ENCODE data around the gene CFAP100. TPM values are rescaled to one million over a fixed set of nuclear protein-coding genes. Genes with fewer than 3 reads are reported as not detected.

The CFAP100 gene
- total RNA-seq, 1 experiment from 2014 or later: not detected

DNA sequence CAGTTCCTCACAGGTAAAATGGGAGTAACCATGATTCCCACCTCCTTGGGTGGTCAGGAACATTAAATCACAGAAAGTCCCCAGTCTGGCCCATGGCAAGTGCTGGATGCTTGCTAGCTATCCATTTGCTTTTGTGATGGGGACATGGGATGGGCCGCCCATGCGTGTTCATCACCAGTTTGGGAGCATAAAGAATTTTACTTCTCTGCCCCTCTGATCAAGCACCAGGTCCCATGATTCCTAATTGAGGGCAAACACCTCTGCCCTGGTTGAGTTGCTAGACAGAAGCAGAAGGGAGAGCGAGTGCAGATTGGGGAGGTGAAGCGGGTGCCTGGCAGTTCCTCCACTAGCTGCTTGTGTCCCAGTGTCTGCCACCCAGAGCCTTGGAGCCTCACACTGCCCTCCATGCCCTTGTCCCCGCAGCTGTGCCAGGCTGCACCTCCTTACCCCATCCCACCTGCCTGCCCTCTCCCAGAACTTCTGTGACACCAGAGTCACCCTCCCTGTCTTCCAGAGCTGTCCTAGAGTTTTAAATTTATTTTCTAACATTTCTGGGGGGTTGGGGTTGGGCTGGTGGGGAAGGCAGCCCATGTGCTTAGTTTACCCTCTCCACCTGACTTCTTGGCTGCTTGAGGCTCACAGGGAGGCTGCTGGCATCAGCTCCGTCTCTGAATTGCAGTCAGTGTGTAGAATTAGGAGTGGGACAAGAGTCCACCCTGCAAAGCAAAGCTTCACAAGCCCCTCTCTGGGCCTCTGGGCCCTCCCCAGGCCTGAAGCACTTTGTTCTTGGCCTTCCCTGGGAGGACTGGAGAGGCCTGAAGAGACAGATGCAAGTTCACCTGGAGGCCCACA lies 18.4 kb downstream of the CFAP100 start (continued):
- no peak for TF ChIP-seq EGR1 (IDR thresholded peaks at IDR 0.05; ENCODE audit: low read depth)
- no peak for TF ChIP-seq CBX3 (IDR thresholded peaks at IDR 0.05; ENCODE audit: low read depth)
- no peak for TF ChIP-seq RAD21 (IDR thresholded peaks at IDR 0.05; ENCODE audit: low read depth)
- no peak for TF ChIP-seq FOSL1 (IDR thresholded peaks at IDR 0.05; ENCODE audit: low read depth)
- TF ChIP-seq, protein P1, sequence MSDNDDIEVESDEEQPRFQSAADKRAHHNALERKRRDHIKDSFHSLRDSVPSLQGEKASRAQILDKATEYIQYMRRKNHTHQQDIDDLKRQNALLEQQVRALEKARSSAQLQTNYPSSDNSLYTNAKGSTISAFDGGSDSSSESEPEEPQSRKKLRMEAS (IDR thresholded peaks at IDR 0.05): no peak
- TF ChIP-seq EZH2phosphoT487 (IDR thresholded peaks at IDR 0.05; ENCODE audit: borderline replicate concordance): no peak

DNA sequence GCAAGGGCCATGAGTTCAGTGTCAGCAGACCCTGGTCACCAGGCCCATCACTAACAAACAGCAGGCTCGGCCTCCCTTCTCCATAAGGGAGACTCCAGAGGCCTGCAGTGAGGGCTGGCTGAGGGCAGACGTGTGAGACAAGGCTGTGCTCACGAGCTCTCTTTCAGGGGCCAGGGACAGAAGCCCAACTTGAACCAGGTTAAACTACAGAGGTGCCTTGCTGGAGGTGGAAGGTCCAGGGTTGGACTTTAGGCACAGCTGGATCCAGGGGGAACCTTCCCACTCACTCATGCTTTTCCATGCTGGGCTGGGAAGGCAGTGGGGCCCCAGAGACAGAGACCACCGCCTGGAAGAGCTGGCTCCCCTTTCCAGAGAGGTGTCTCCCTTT lies 19.0 kb downstream of the CFAP100 start:
- Histone ChIP-seq H3K4me2 (ENCODE audit: low read length) (no peak overlapping the region), H3K36me3 (ENCODE audit: control insufficient read depth in 1 of 2, insufficient read depth in 2 of 2, low read length in 2 of 2) (no peaks in the 10 kb centered on the region), H3K9me2 (ENCODE audit: insufficient read depth) (no peaks in the 10 kb centered on the region), H3K9ac (ENCODE audit: low read length) (no peak overlapping the region), H3K9me3 (ENCODE audit: control insufficient read depth in 1 of 2, insufficient read depth in 1 of 2, low read depth in 1 of 2, low read length in 2 of 2) (no peaks in the 10 kb centered on the region), H3K4me1 (ENCODE audit: control insufficient read depth in 1 of 2, insufficient read depth in 2 of 2, low read length in 2 of 2) (no peaks in the 10 kb centered on the region), H3K27ac (ENCODE audit: low read depth, low read length) (no peak overlapping the region), H3K79me2 (ENCODE audit: insufficient read depth, low read length) (no peaks in the 10 kb centered on the region), H3K27me3 (ENCODE audit: insufficient read depth, low read length) (0 out of 2 replicates have a peak, but pooled peaks cover 7% of the 10 kb centered on the region), H4K20me1 (ENCODE audit: insufficient read depth) (no peaks in the 10 kb centered on the region), H3K4me3 (replicated peaks in 1 of 2; ENCODE audit: low read depth in 1 of 2, low read length in 2 of 2) (no peak overlapping the region), H2AFZ (ENCODE audit: low read depth, low read length, poor library complexity, severe bottlenecking) (no peak overlapping the region)
- POLR2A ChIA-PET: no interaction called here
- no peak for ATAC-seq
- no peak for TF ChIP-seq CEBPB (IDR thresholded peaks at IDR 0.05; ENCODE audit: low read depth)
- TF ChIP-seq, protein P2, sequence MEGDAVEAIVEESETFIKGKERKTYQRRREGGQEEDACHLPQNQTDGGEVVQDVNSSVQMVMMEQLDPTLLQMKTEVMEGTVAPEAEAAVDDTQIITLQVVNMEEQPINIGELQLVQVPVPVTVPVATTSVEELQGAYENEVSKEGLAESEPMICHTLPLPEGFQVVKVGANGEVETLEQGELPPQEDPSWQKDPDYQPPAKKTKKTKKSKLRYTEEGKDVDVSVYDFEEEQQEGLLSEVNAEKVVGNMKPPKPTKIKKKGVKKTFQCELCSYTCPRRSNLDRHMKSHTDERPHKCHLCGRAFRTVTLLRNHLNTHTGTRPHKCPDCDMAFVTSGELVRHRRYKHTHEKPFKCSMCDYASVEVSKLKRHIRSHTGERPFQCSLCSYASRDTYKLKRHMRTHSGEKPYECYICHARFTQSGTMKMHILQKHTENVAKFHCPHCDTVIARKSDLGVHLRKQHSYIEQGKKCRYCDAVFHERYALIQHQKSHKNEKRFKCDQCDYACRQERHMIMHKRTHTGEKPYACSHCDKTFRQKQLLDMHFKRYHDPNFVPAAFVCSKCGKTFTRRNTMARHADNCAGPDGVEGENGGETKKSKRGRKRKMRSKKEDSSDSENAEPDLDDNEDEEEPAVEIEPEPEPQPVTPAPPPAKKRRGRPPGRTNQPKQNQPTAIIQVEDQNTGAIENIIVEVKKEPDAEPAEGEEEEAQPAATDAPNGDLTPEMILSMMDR (IDR thresholded peaks at IDR 0.05 in 2 of 3, conservative IDR thresholded peaks at IDR 0.05 in 1 of 3; ENCODE audit: borderline replicate concordance in 1 of 3, insufficient read depth in 1 of 3, low read depth in 2 of 3, low read length in 2 of 3): no peak
- TF ChIP-seq POLR2AphosphoS5 (IDR thresholded peaks at IDR 0.05; ENCODE audit: low read depth, low read length): no peak
- TF ChIP-seq, protein P3, sequence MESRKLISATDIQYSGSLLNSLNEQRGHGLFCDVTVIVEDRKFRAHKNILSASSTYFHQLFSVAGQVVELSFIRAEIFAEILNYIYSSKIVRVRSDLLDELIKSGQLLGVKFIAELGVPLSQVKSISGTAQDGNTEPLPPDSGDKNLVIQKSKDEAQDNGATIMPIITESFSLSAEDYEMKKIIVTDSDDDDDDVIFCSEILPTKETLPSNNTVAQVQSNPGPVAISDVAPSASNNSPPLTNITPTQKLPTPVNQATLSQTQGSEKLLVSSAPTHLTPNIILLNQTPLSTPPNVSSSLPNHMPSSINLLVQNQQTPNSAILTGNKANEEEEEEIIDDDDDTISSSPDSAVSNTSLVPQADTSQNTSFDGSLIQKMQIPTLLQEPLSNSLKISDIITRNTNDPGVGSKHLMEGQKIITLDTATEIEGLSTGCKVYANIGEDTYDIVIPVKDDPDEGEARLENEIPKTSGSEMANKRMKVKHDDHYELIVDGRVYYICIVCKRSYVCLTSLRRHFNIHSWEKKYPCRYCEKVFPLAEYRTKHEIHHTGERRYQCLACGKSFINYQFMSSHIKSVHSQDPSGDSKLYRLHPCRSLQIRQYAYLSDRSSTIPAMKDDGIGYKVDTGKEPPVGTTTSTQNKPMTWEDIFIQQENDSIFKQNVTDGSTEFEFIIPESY (IDR thresholded peaks at IDR 0.05; ENCODE audit: extremely low read depth, insufficient replicate concordance, low read length): no peak
- TF ChIP-seq TCF7L2 (IDR thresholded peaks at IDR 0.05; ENCODE audit: borderline replicate concordance, extremely low read depth, insufficient read depth, insufficient read length): no peak
- no peak for TF ChIP-seq JUND (IDR thresholded peaks at IDR 0.05)
- TF ChIP-seq, protein P4, sequence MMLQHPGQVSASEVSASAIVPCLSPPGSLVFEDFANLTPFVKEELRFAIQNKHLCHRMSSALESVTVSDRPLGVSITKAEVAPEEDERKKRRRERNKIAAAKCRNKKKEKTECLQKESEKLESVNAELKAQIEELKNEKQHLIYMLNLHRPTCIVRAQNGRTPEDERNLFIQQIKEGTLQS (IDR thresholded peaks at IDR 0.05): no peak
- TF ChIP-seq EZH2 (IDR thresholded peaks at IDR 0.05): no peak
- no peak for TF ChIP-seq RAD21 (IDR thresholded peaks at IDR 0.05; ENCODE audit: low read depth)
- TF ChIP-seq YY1 (IDR thresholded peaks at IDR 0.05; ENCODE audit: extremely low read depth, insufficient replicate concordance, low read depth, low read length): no peak
- TF ChIP-seq, protein P1 (IDR thresholded peaks at IDR 0.05): no peak
- TF ChIP-seq FOSL1 (IDR thresholded peaks at IDR 0.05; ENCODE audit: low read depth): no peak
- no peak for TF ChIP-seq SRF (IDR thresholded peaks at IDR 0.05; ENCODE audit: low read depth)
- no peak for TF ChIP-seq ZNF274 (IDR thresholded peaks at IDR 0.05; ENCODE audit: low read depth, low read length)
- TF ChIP-seq EGR1 (IDR thresholded peaks at IDR 0.05; ENCODE audit: low read depth): no peak
- no peak for TF ChIP-seq ELF1 (IDR thresholded peaks at IDR 0.05; ENCODE audit: borderline replicate concordance, low read depth)
- no peak for TF ChIP-seq EZH2phosphoT487 (IDR thresholded peaks at IDR 0.05; ENCODE audit: borderline replicate concordance)
- CTCF ChIA-PET: no interaction called here
- intact Hi-C loops (cut with micrococcal nuclease): no loop called here
- BruUV-seq (replicated peaks): no TSS peak
- RAD21 ChIA-PET (ENCODE audit: low non-redundant PET in 1 of 2, low total read pairs in 2 of 2, uncharacterized antibody in 2 of 2, unreplicated experiment in 2 of 2): no interaction called here
- no peak for DNase-seq (ENCODE audit: low read depth, low spot score)
